HG03095 (cell line): ENCODE measurements around the gene FAM111A.

Experiments
- ATAC-seq: cut with Tn5 transposase; IDR thresholded peaks from one replicate; pipeline ENCODE4 v1.9.1; 2021; ENCODE audit warnings: moderate library complexity; ENCODE audit not compliant: unreplicated experiment

Gene FAM111A

GRCh38 chr11:59178402-59178801 is 35.7 kb downstream of the FAM111A start:
- no peak for ATAC-seq

DNA sequence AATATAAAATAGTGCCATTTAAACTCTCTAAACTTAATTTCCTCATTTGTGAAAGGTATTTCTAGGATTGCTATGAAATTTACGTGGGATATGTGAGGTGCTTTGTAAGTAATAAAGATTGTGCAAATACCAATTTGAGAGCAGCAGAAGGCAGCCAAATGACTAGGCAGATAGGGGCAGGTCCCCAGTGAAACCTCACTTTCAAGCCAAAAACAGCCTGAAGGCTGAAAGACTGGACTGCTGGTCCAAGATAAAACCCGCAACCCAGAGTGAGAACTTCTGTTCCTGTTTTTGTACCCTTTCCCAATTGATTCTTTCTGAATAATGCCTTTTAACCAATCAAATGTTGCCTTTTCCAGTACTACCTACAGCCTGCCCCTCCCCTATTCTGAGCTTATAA is 36.5 kb downstream of the FAM111A start:
- ATAC-seq: no peak

- no peak for ATAC-seq
These were observed 37.6 kb downstream of the FAM111A start for GRCh38 chr11:59180168-59180776.

DNA sequence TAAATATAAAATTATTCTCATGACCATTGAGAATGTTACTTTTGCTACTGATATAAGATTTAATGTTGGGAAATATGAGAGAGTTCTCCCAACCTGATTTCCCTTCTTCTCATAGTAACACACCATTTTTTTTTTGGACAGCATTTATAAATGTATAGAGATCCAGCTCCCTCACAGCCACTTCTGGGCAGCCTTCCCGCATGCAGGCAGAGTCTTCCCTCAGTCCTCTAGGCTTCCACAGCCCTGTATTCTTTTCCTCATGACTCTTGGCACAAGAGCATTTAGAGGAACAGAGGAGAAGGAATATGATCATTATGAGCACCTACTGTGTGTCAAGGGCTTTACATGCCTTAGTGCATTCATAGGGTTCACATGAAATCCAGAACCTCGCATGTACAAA is 38.3 kb downstream of the FAM111A start:
- no peak for ATAC-seq

- no peak for ATAC-seq
These were observed 39.2 kb downstream of the FAM111A start for GRCh38 chr11:59181746-59182456.

GRCh38 chr11:59182457-59183151 is 39.9 kb downstream of the FAM111A start:
- ATAC-seq: no peak

DNA sequence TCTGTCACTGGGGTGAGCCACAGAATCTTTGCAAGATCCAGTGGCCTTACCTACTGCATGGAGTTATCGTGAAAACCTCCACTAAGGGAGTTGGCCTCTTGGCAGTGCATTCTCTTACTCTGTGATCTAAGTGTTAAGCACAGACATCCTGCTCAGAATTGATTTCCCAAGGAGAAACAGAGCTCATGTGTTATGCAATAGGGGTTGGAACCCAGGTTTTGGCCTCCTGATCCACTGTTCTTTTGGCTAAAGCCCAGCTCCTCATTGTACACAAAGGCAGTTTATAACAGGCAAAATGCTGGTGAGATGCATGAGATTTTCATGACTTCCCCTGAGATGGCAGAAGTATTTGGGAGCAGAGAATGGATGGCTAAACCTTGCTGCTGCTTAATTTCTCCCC is 41.1 kb downstream of the FAM111A start:
- ATAC-seq: no peak

DNA sequence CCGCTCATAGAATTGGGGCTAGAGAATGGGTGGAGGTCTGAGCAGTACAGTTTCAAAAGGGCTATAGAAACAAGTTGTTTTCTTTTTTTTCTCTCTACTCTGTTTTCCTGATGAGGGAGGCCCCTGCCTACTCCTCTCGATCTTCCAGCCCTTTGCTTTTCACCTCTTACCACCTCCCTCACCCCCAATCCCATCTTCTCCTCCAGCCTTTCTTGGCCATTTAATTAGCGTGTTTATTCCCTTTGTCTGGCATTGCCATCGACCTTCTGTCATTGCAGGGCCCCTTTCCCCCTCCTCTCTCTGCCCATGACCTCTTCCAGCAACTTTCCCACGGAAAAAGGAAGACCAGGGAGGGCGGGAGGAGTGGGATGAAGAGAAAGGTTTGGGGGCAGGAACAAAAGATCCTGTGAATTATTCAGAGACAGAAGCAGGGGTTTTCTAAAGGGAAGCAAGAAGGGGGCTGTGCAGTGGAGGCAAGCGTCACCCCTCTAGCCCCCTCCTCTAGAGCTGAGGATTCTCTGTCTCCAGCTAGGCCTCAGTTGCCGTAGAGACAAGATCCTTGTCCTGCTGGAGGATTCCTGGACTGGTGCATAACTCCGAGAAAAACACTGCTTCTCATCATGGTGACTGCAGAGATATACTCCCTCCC is 42.2 kb downstream of the FAM111A start:
- no peak for ATAC-seq

GRCh38 chr11:59185386-59185945 is 42.8 kb downstream of the FAM111A start:
- ATAC-seq: no peak

- ATAC-seq: no peak
These were observed 43.5 kb downstream of the FAM111A start for GRCh38 chr11:59186130-59186594.

GRCh38 chr11:59187035-59187434 is 44.4 kb downstream of the FAM111A start:
- ATAC-seq: no peak

DNA sequence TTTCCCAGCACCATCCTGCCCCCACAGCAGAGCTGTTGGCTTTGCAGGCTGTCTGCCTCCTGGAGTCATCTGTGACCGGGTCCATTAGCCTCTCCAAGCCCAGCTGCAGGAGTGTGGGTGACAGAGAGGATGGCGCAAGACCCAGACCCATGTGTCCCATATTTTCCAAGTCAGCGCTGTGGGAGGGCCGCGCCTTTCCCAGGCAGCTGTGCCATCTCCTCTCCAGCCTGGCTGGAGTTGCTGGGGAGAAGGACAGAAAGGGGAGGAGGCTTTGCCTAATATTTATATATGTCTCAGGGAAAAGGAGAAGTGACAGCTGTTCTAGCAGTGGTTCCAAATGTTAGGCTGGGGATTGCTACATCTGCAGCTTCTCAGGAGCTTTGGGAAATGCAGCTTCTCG is 44.9 kb downstream of the FAM111A start:
- no peak for ATAC-seq

DNA sequence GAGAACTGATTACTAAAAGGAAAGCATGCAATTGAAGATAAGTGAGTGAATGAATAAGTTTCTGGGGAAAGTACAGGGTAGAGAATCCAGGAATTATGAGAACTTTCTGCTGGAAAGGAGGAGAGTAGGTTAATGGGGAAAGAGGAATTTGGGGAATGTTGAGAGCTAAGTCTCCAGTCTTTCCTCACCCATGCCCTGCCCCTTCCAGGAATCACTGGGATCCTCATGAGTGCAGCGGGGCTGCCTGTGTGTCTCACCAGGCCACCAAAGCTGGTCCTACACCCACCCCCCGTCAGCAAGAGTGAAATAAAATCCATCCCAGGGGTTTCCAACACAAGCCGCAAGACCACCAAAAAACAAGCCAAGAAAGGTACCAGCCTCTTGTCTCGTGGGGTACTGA is 46.3 kb downstream of the FAM111A start:
- ATAC-seq: no peak

- ATAC-seq: no peak
These were observed 47.3 kb downstream of the FAM111A start for GRCh38 chr11:59189986-59190385.

DNA sequence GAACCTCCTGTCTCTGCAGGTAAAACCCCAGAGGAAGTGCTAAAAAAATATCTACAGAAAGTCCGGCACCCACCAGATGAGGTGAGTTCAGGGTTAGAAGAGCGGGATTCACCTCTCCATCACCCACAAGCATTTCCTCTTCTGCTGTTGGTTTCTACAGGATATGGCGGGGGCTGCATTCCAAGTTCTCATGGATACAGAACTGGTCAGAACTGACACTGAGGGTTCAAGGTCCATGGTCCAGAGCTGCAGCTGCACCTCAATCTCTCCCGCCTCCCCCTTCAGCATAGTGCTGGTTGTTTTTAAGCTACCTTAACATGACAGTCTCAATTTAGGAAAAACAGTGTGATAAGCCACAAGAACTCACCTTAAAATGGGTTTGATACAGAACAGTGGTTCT is 48.4 kb downstream of the FAM111A start:
- no peak for ATAC-seq

- ATAC-seq: no peak
These were observed 49.2 kb downstream of the FAM111A start for GRCh38 chr11:59191890-59192289.

DNA sequence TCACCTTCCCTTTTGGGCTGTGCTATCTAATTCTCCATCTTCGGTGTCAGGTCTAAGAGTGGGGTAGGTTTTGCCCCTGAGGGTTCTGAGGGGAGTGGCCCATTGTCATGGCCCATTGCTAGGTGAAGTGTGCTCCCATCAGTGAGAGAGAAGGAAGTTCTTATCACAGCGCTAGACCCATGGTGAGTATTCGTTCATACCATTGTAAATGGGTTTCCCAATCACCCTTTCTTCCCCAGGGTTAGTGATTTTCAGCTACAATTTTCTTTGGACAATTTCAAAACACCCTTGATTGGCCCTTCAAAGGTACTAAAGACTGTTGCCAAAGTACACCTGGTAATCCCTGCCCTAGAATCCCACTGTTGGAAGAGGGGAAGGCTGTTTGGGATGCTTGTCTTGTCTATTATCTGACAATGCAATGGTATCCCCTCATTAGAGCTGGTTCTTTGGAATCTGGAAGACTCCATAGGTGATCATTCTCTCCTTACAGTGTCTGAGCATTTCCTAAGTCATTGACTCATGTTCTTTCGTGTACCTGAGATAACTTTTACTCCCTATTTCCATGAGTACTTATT is 49.9 kb downstream of the FAM111A start:
- ATAC-seq: no peak

DNA sequence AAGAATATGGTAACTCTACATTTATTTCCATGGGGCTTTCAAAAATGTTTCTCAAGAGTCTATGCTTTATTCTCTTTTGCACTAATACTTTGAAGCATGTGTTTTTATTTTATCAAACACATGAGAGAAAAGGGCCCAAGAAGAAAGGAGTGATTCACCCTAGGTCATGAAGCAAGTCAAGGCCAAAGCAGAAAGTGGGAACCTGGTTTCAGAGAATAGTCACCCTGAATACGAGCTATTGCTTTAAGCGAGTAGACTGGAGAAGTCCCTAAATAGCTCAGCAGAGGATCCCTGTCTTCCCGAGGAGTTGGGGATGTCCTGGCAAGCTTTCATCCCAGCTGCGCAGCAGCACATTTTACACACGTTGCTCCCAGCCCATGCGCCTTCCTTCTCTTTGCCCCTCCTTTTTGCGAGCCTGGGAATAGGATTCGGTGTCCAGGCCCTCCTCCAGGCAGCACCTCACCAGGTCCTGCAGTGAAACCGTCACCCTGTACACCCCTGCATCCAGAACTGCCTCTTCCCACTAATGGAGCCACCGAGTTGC is 51.0 kb downstream of the FAM111A start:
- ATAC-seq: no peak

DNA sequence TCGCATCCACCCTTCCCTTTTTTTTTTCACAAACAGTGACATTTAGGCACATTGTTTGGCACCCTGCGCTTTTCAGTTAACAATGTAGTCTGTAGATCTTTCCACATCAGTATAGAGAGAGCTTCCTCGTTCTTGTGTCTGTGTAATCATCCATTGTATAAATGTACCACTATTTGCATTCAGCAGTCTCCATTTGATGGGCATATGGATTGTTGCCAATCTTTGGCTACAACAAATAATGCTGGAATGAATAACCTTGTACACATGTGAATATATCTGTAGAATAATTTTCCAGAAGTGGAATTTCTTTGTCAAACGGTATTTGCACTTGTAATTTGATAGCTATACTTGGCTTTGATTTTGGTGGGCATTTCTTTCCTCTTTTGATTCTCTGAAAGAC is 52.9 kb downstream of the FAM111A start:
- ATAC-seq: no peak

DNA sequence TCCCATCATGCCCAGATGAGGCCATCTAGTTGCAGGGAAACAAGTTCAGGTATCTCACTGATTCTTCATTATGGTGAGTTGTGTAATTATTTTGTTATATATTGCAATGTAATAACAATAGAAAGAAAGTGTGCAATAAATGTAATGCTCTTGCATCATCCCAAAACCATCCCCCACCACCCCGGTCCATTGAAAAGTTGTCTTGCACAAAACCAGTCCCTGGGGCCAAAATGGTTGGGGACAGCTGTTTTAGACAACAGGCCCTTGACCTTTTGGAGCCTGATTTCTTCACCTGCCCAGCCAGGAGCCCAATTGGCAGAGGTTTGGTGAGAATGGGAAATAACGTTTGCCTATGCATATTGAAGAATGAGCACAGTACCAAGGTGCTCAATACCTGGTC is 54.1 kb downstream of the FAM111A start:
- ATAC-seq: no peak

- no peak for ATAC-seq
These were observed 55.3 kb downstream of the FAM111A start for GRCh38 chr11:59197991-59198390.
